Mesenchymal stem cell (in vitro differentiated cells and primary cell): ENCODE measurements around the gene LAMC1.
A peak's percentile ranks its signal among the peaks of the same experiment; 100 is the strongest.

ENCODE experiments used
- DNase-seq: peaks from one replicate; pipeline ENCODE4 v3.0.0-alpha.2; 2013
- H2AFZ ChIP-seq: one replicate; pipeline ENCODE4 v1.6.1; 2013; ENCODE audit warnings: low read depth, mild to moderate bottlenecking, control low read depth, inconsistent platforms, low read length, moderate library complexity
- H2AK5ac ChIP-seq: 2 replicates; pipeline ENCODE4 v1.6.1; 2013; ENCODE audit warnings: low read length, moderate library complexity, mild to moderate bottlenecking, inconsistent platforms; ENCODE audit not compliant: severe bottlenecking
- H2BK120ac ChIP-seq: one replicate; pipeline ENCODE4 v1.6.1; 2013; ENCODE audit warnings: low read depth, mild to moderate bottlenecking, inconsistent platforms, low read length, moderate library complexity
- H2BK12ac ChIP-seq, 2 experiments: one replicate each; pipeline ENCODE4 v1.6.1; 2013; ENCODE audit warnings: inconsistent platforms in 2 of 2, low read length in 2 of 2, mild to moderate bottlenecking in 2 of 2, moderate library complexity in 2 of 2, control low read depth in 1 of 2
- H2BK15ac ChIP-seq: one replicate; pipeline ENCODE4 v1.6.1; 2013; ENCODE audit warnings: mild to moderate bottlenecking, low read depth, inconsistent platforms; ENCODE audit not compliant: poor library complexity, severe bottlenecking
- H2BK5ac ChIP-seq: 2 replicates; pipeline ENCODE4 v1.6.1; 2013; ENCODE audit warnings: low read depth, mild to moderate bottlenecking, low read length, control low read depth, inconsistent platforms; ENCODE audit not compliant: poor library complexity, severe bottlenecking
- H3K14ac ChIP-seq, 2 experiments: one replicate each; pipeline ENCODE4 v1.6.1; 2013; ENCODE audit warnings: inconsistent platforms in 2 of 2, low read length in 2 of 2, control low read depth in 1 of 2, mild to moderate bottlenecking in 1 of 2, moderate library complexity in 1 of 2
- H3K18ac ChIP-seq, 2 experiments: one replicate each; pipeline ENCODE4 v1.6.1; 2013; ENCODE audit warnings: inconsistent platforms in 2 of 2, low read length in 2 of 2, control low read depth in 1 of 2, low read depth in 1 of 2, mild to moderate bottlenecking in 1 of 2
- H3K23ac ChIP-seq, 2 experiments: one replicate each; pipeline ENCODE4 v1.6.1; 2013; ENCODE audit warnings: inconsistent platforms in 2 of 2, low read length in 2 of 2, mild to moderate bottlenecking in 2 of 2, moderate library complexity in 2 of 2, control low read depth in 1 of 2
- H3K27ac ChIP-seq: 2 replicates; pipeline ENCODE4 v1.5.1; 2013; ENCODE audit warnings: mild to moderate bottlenecking, moderate library complexity, low read length, control low read depth, inconsistent platforms; ENCODE audit not compliant: poor library complexity, severe bottlenecking
- H3K27me3 ChIP-seq, 2 experiments: 2 replicates each; pipeline versions ENCODE4 v1.6.1 to v1.7.0; 2013; ENCODE audit warnings: low read length in 2 of 2, mild to moderate bottlenecking in 2 of 2, moderate library complexity in 2 of 2, control low read depth in 1 of 2, inconsistent platforms in 1 of 2; ENCODE audit not compliant: control insufficient read depth in 1 of 2, insufficient read depth in 1 of 2
- H3K36me3 ChIP-seq, 2 experiments: 2 replicates each; pipeline versions ENCODE4 v1.6.1 to v1.7.0; 2013; ENCODE audit warnings: low read length in 2 of 2, control low read depth in 1 of 2, inconsistent platforms in 1 of 2, low read depth in 1 of 2, mild to moderate bottlenecking in 1 of 2; ENCODE audit not compliant: insufficient read depth in 2 of 2, control insufficient read depth in 1 of 2
- H3K4ac ChIP-seq, 2 experiments: one replicate each; pipeline ENCODE4 v1.6.1; 2013; ENCODE audit warnings: inconsistent platforms in 2 of 2, low read length in 2 of 2, mild to moderate bottlenecking in 2 of 2, moderate library complexity in 2 of 2, control low read depth in 1 of 2, low read depth in 1 of 2
- H3K4me1 ChIP-seq: 2 replicates; pipeline ENCODE4 v1.6.1; 2013; ENCODE audit warnings: low read depth, low read length, control low read depth; ENCODE audit not compliant: control insufficient read depth, insufficient read depth
- H3K4me2 ChIP-seq: 2 replicates; pipeline ENCODE4 v1.6.1; 2013; ENCODE audit warnings: low read length, mild to moderate bottlenecking, inconsistent platforms; ENCODE audit not compliant: poor library complexity, severe bottlenecking
- H3K4me3 ChIP-seq, 2 experiments: 2 replicates each; pipeline versions ENCODE4 v1.5.1 to v1.7.0; 2013; ENCODE audit warnings: low read length in 2 of 2, mild to moderate bottlenecking in 2 of 2, control low read depth in 1 of 2, low read depth in 1 of 2; ENCODE audit not compliant: insufficient read depth in 1 of 2
- H3K79me1 ChIP-seq: replicated peaks from 2 replicates; pipeline ENCODE4 v1.6.1; 2013; ENCODE audit warnings: mild to moderate bottlenecking, control low read depth, low read length, inconsistent platforms; ENCODE audit not compliant: poor library complexity, severe bottlenecking
- H3K9ac ChIP-seq: 2 replicates; pipeline ENCODE4 v1.7.0; 2013; ENCODE audit warnings: mild to moderate bottlenecking, low read length, moderate library complexity
- H3K9me3 ChIP-seq: 2 replicates; pipeline ENCODE4 v1.7.0; 2013; ENCODE audit warnings: mild to moderate bottlenecking, low read length; ENCODE audit not compliant: control insufficient read depth
- H4K8ac ChIP-seq: one replicate; pipeline ENCODE4 v1.6.1; 2013; ENCODE audit warnings: inconsistent platforms, mild to moderate bottlenecking, low read length, moderate library complexity
- H4K91ac ChIP-seq: one replicate; pipeline ENCODE4 v1.6.1; 2013; ENCODE audit warnings: mild to moderate bottlenecking, low read length, inconsistent platforms
- WGBS: methylation state at CpG from one replicate; pipeline ENCODE4 v1.1.7; 2013; ENCODE audit warnings: mixed read lengths; 5-methylcytosine and 5-hydroxymethylcytosine counted together

Gene LAMC1

GRCh38 chr1:183096351-183096750 lies 73.1 kb downstream of the LAMC1 start:
- no peak overlapping the region for H2BK15ac ChIP-seq
- 100% methylated on average over 2 of the region's 2 CpGs for WGBS

GRCh38 chr1:183096894-183097293 lies 73.7 kb downstream of the LAMC1 start:
- Histone ChIP-seq H3K27ac (peak overlapping the region; percentile 64), H3K4me3 (peak overlapping the region in 1 of 2 experiments; percentile 43), H3K9me3 (no peaks in the 10 kb centered on the region), H2AFZ (no peak overlapping the region), H3K23ac (no peak overlapping the region), H4K91ac (no peak overlapping the region), H3K27me3 (no peaks in the 10 kb centered on the region), H3K36me3 (peaks cover 8 to 58% of the 10 kb centered on the region in 2 experiments), H3K14ac (no peak overlapping the region), H2BK12ac (no peak overlapping the region), H3K9ac (peak overlapping the region; percentile 61), H3K18ac (no peak overlapping the region), H4K8ac (no peak overlapping the region), H2AK5ac (no peak overlapping the region), H3K4ac (no peak overlapping the region), H2BK15ac (no peak overlapping the region), H2BK120ac (no peak overlapping the region), H3K79me1 (peaks cover 5% of the 10 kb centered on the region), H3K4me2 (no peak overlapping the region), H3K4me1 (peaks cover 11% of the 10 kb centered on the region), H2BK5ac (no peak overlapping the region)
- WGBS, result 29% methylated on average over 3 of the region's 3 CpGs
- DNase-seq, result peak; percentile 90

More at GRCh38 chr1:183096351-183096750, 73.1 kb downstream of the LAMC1 start:
- H3K27ac ChIP-seq, result no peak overlapping the region
- H2BK5ac ChIP-seq, result no peak overlapping the region
- H3K36me3 ChIP-seq, result peaks cover 8 to 56% of the 10 kb centered on the region in 2 experiments
- H2BK12ac ChIP-seq, result no peak overlapping the region
- H3K4me3 ChIP-seq, result peak overlapping the region in 1 of 2 experiments; percentile 25
- peaks cover 9% of the 10 kb centered on the region for H3K4me1 ChIP-seq
- H2AFZ ChIP-seq, result no peak overlapping the region
- no peak overlapping the region for H4K91ac ChIP-seq
- no peak overlapping the region for H2AK5ac ChIP-seq
- no peak overlapping the region for H3K18ac ChIP-seq
- peak overlapping the region; percentile 61 for H3K9ac ChIP-seq
- no peak overlapping the region for H4K8ac ChIP-seq
- H2BK120ac ChIP-seq, result no peak overlapping the region
- no peak overlapping the region for H3K4me2 ChIP-seq
- H3K23ac ChIP-seq, result no peak overlapping the region
- H3K9me3 ChIP-seq, result no peaks in the 10 kb centered on the region
- no peak for DNase-seq
- peaks cover 3% of the 10 kb centered on the region for H3K79me1 ChIP-seq
- no peaks in the 10 kb centered on the region for H3K27me3 ChIP-seq
- H3K4ac ChIP-seq, result no peak overlapping the region
- H3K14ac ChIP-seq, result no peak overlapping the region

- Histone ChIP-seq H3K27me3 (no peaks in the 10 kb centered on the region), H2AFZ (no peak overlapping the region), H2BK5ac (no peak overlapping the region), H3K27ac (peak overlapping the region; percentile 64), H4K91ac (no peak overlapping the region), H3K4me2 (no peak overlapping the region), H2BK120ac (no peak overlapping the region), H3K4me3 (peak overlapping the region in 1 of 2 experiments; percentile 43), H2BK12ac (no peak overlapping the region), H3K9ac (peak overlapping the region; percentile 61), H3K9me3 (no peaks in the 10 kb centered on the region), H3K14ac (no peak overlapping the region), H3K79me1 (peaks cover 3% of the 10 kb centered on the region), H3K4ac (no peak overlapping the region), H3K18ac (no peak overlapping the region), H3K4me1 (peaks cover 12% of the 10 kb centered on the region), H4K8ac (no peak overlapping the region), H3K23ac (no peak overlapping the region), H2AK5ac (no peak overlapping the region), H2BK15ac (no peak overlapping the region), H3K36me3 (peaks cover 8 to 55% of the 10 kb centered on the region in 2 experiments)
- DNase-seq, result peak; percentile 94
- 0% methylated on average over 1 of the region's 3 CpGs for WGBS
Measured at GRCh38 chr1:183097438-183098051, 74.3 kb downstream of the LAMC1 start.

GRCh38 chr1:183098317-183098716 lies 75.1 kb downstream of the LAMC1 start:
- no peak overlapping the region for H4K8ac ChIP-seq
- H2BK15ac ChIP-seq, result no peak overlapping the region
- H2BK12ac ChIP-seq, result no peak overlapping the region
- H3K9me3 ChIP-seq, result no peaks in the 10 kb centered on the region
- H3K18ac ChIP-seq, result no peak overlapping the region
- no peak overlapping the region for H4K91ac ChIP-seq
- peaks cover 10 to 55% of the 10 kb centered on the region in 2 experiments for H3K36me3 ChIP-seq
- H2BK120ac ChIP-seq, result no peak overlapping the region
- H3K79me1 ChIP-seq, result peaks cover 2% of the 10 kb centered on the region
- H3K27me3 ChIP-seq, result no peaks in the 10 kb centered on the region
- H3K4ac ChIP-seq, result no peak overlapping the region
- H3K4me2 ChIP-seq, result no peak overlapping the region
- no peak overlapping the region for H2AK5ac ChIP-seq
- no peak for DNase-seq
- H2AFZ ChIP-seq, result no peak overlapping the region
- H2BK5ac ChIP-seq, result no peak overlapping the region
- peak overlapping the region in 1 of 2 experiments; percentile 43 for H3K4me3 ChIP-seq
- H3K4me1 ChIP-seq, result peaks cover 12% of the 10 kb centered on the region
- no peak overlapping the region for H3K14ac ChIP-seq
- H3K27ac ChIP-seq, result no peak overlapping the region
- peak overlapping the region; percentile 61 for H3K9ac ChIP-seq
- WGBS, result 100% methylated on average over 2 of the region's 2 CpGs
- H3K23ac ChIP-seq, result no peak overlapping the region
